HTERT RPE-1 (cell line): ENCODE measurements around the gene AGR3.

ENCODE experiments used
- in situ Hi-C: fragments of 300-500 bp; cut with MboI; formaldehyde crosslinking; loops from 4 replicates; pipeline ENCODE4 v1.14.3; 2020; ENCODE audit warnings: low sequenced_read_pairs

The AGR3 gene

GRCh38 chr7:16881844-16882243 lies at the start of gene AGR3:
Gene AGR3, minus strand, starts transcription at chr7:16881983. Its CDS starts 3,365 bp downstream, at chr7:16878618.
- in situ Hi-C loops, result no loop called here

DNA sequence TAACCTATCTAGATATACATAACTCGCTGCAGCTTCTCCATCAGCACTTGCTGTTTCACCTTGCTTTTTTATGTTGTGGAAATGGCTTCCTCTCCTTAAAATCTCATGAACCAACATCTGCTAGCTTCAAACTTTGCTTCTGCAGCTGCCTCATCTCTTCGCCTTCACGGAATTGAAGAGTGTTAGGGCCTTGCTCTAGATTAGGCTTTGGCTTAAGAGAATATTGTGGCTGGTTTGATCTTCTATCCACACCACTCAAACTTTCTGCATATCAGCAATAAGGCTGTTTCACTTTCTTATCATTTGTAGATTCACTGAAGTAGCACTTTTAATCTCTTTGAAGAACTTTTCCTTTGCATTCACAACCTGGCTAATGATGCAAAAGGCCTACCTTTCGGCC lies 49.2 kb upstream of the AGR3 start:
- in situ Hi-C loops, result no loop called here

GRCh38 chr7:16929146-16929762 lies 47.5 kb upstream of the AGR3 start:
- in situ Hi-C loops, result no loop called here

- in situ Hi-C loops, result no loop called here
Measured at GRCh38 chr7:16926861-16927260, 45.1 kb upstream of the AGR3 start.

DNA sequence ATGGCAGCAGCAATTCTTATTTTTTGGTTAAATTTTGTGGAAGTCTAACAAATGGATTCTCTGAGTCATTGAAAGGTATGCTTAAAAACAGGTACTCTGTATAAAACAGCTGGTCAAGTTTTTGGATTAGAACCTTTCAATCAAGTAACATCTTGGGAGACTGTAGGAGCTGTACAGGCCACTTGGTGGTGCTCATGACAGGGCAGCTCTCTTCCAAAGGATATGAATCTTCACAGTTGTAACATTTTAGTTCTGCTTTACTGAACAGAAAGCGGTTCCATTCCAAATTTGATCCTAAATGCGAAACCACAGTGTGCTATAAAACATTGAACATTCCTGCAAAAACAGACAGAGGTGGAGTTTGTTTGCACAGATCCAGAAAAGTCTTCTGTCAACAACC lies 44.5 kb upstream of the AGR3 start:
- in situ Hi-C loops, result no loop called here

GRCh38 chr7:16925609-16926008 lies 43.8 kb upstream of the AGR3 start:
- in situ Hi-C loops, result no loop called here

- in situ Hi-C loops, result no loop called here
Measured at GRCh38 chr7:16923019-16923418, 41.2 kb upstream of the AGR3 start.

- in situ Hi-C loops, result no loop called here
Measured at GRCh38 chr7:16921644-16922257, 40.0 kb upstream of the AGR3 start.

DNA sequence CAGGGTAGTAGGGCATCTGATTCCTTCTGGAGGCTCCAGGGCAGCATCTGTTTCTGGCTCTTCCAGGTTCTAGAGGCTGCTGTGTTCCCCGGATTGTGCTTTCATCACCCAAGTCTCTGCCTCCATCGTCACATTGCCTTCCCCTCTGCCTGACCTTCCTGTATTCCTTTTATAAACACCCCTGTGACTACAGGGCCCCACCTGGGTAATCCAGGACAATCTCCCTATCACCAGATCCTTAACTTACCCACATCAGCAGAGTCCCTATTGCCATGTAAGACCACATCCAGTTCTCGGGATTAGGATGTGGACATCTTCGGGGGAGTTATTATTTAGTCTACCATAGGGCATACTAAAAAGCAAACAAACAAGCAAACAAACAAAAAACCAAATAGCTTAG lies 39.4 kb upstream of the AGR3 start:
- in situ Hi-C loops, result no loop called here

GRCh38 chr7:16919440-16919839 lies 37.7 kb upstream of the AGR3 start:
- in situ Hi-C loops, result no loop called here

DNA sequence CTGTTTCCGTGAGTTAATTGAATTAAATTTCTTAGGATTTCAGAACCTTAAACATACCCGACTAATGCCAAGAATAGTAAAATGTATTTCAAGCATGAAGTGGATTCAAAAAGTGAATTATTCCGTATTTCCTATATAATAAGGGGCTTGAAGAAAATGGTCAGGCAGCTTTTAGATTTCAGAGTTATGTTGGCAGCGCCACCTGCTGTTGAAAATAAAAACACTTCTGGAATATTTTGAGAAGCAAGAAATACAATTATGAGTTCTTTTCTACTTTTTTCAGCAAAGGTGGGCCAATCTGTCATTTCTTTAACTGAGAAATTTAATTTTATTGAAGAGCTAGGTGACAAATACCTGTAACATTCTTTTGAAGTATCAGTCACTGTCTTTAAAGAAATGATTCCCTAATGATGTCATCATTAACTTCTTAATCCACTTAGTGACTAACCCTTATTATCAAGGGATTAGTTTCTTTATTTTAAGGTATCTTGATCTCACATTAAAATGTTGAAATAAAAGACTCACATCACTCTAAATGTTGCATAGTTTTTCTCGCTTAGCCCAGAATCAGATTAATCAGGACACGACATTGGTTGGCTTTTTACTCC lies 36.6 kb upstream of the AGR3 start:
- in situ Hi-C loops, result no loop called here

- in situ Hi-C loops, result no loop called here
Measured at GRCh38 chr7:16916738-16917137, 35.0 kb upstream of the AGR3 start.

DNA sequence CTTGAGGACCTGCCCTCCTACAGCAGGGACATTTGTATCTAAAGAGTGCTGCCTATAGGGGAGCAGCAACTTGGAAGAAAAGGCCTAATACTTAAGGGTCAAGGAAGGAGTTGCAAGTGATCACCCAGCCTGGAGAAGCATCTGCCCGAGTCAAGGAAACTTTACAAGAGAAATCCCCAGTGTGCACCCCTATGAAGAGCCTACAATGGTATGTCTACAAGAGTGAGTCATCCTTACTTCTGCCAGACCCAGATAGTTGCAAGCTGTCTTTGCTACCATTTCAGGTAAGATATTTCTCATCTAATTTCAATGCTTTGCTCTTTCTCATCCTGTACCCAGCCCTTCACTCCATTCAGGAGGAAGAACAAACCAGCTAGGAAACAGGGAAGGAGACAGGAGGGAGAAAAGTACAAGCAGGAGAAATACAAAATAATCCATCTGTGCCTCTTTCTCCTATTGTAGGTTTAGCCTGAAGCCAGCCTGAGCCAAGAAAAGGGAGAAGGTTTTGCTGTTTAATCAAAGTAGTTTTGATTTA lies 34.4 kb upstream of the AGR3 start:
- in situ Hi-C loops, result no loop called here

GRCh38 chr7:16915405-16915804 lies 33.6 kb upstream of the AGR3 start:
- in situ Hi-C loops, result no loop called here

DNA sequence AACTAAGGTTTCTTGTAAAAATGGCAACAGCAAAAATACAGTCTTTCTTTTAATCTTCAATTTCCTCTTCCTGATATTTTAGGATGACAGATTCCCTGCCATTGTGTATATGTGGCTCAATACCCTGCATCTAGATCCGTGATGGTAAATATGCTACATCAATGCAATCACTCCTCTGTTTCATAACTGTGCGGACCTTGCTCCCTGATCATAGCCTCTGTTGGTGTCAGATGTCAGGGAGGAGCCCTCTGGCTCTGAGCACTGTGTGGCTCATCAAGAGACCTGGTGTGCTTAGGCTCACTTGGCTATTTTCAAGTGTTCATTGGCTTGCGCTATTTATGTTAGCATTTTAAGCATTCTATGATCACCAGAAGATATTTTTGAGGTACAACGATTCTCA lies 33.0 kb upstream of the AGR3 start:
- in situ Hi-C loops, result no loop called here

DNA sequence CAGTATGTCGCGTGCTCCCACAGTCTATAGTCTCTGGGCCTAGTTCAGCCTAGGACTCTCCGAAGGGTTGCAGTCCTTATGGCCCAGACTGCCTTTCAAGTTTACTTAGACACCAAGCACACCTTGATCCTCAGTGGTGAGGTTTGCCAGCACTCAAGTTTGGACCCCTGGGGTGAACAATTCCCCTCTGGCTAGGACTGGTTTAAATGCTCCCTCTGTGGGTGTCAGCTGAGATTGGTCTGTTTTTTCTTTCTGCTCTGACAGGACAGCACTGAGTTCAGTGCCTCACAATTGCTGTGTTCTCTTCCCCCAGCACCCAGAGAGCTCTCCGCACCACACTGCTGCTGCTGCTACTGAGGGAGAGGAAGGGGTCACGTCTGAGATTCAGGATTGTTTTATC lies 31.9 kb upstream of the AGR3 start:
- in situ Hi-C loops, result no loop called here

GRCh38 chr7:16912540-16912939 lies 30.8 kb upstream of the AGR3 start:
- in situ Hi-C loops, result no loop called here

DNA sequence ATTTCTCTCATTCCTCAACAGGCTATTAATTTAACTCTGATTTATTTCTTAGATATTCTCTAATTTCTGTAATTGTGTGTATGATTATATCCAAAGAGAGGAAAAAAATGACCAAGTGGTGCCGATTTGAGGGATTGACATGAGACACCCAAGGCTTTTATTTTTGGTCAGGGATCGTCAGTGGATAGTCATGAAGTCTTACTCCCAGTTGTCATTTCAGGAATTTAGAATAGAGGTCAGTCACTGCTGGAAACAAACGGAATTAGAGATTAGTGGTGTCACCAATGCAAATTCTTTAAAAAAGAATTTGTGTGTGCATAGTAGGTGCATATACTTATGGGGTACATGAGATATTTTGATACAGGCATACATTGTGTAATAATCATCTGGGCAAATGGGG lies 26.8 kb upstream of the AGR3 start:
- in situ Hi-C loops, result no loop called here

DNA sequence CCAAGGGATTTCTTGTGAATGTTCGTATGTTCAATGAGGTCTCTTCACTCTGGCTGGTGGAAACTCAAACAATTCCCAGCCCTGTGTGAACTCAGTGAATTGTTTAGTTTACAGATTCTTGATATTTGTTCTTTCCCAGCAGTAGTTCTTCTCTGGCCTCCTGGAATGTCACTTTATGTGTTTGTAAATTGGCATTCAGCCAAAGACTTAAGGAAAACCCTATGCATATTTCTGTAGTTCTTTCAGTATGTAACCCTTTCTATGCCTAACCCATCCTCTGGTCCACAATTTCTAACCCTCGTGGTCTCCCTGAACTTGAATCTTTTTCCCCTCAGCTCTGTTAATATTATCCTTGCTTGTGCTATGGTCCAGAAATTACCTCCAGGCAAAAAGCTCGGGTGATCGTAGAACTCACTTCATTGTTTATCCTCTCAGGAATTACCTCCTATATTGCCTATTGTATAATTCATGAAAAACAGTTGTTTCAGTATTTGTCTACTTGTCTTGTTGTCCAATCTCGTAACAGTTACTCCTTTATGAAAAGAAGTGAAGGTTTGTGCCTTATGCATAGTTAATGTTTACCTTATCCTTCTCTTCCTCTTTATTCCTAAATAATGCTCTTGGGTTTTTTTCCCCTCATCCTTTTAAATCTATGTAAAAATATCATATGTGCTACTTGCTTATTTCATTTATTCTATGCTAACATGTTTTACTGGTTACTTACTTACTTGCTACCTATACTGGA lies 23.7 kb upstream of the AGR3 start:
- in situ Hi-C loops, result no loop called here

DNA sequence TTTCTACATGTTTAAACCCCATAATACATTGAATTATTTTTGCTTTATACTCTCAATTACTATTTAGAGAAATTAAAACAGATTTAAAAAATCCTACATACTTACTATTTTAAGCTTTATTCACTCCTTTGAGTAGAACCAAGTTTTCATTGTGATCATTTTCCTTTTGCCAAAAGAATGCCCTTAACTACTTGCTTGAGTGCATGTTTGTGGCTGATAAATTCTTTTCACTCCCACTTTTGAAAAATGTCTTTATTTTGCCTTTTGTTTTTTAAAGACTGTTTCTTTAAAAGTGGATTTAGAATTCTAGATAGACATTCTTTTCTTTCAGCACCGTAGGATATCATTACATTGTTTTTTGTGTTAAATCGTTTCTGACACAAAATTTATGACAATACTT lies 22.3 kb upstream of the AGR3 start:
- in situ Hi-C loops, result no loop called here

DNA sequence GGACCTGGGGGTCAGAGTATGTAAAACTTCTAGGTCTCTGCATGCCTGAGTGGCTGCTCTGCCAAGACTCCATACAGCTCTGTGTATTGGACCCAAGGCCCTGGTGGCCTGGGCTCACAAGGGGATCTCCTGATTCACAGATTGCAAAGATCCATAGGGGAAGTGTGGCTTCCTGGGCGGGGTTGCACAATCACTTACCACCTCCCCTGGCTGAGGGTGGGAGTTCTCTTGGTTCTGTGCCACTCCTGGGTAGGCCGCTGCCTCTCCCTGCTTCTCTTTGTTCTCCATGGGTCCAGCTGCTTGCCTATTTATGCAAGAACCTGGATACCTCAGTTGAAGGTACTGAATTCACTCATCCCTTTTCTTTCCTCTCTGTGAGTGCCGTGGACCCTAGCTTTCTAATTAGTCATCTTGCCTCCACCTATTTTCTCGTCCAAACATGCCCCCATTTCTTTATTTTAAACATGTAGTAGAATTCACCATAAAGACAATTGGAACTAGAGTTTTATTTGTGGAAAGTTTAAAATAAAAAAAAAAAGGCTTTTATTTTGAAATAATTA lies 18.5 kb upstream of the AGR3 start:
- in situ Hi-C loops, result no loop called here
